ENCODE results near the gene BUD23. TPM values are rescaled to one million over a fixed set of nuclear protein-coding genes. Genes with fewer than 3 reads are reported as not detected.

The BUD23 gene
- total RNA-seq, 1 experiment from 2014 or later: 124 TPM

DNA sequence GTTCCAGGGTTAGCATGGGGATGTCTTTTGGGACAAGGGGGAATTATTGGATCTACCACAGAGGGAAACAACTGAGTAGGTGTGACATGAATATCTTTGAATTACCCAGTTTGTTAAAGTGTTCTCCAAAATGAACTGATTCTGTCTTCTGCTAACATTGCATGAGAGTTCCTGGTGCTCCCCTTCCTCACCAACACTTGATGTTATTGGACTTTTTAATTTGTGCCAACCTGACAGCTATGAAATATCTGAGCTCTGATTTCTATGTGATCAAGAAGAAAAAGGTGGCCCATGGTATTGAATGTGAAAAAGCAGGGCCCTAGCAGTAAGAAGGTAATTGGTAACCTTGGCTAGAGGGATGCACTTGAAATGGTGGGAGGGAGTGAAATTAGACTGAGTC is 20.4 kb upstream of the BUD23 start:
- H3K9me3 ChIP-seq (ENCODE audit: control insufficient read depth, insufficient read depth, low read depth, low read length): no peaks in the 10 kb centered on the region
- H3K27me3 ChIP-seq (ENCODE audit: control insufficient read depth, insufficient read depth, low read length): no peaks in the 10 kb centered on the region
- ATAC-seq (no peak), DNase-seq (ENCODE audit: low read depth, low spot score) (no peak)
- H3K4me1 ChIP-seq (ENCODE audit: control insufficient read depth, insufficient read depth, low read length): peaks cover 8% of the 10 kb centered on the region; the same call in 1 of the 2 replicates
- TF ChIP-seq TCF7L2 (IDR thresholded peaks at IDR 0.05; ENCODE audit: low read depth, low read length) (no peak), SIN3A (IDR thresholded peaks at IDR 0.05; ENCODE audit: borderline replicate concordance, insufficient read depth, low read depth, low read length) (no peak), POLR2AphosphoS5 (IDR thresholded peaks at IDR 0.05; ENCODE audit: low read depth, low read length) (no peak)
- TF ChIP-seq, protein P1, sequence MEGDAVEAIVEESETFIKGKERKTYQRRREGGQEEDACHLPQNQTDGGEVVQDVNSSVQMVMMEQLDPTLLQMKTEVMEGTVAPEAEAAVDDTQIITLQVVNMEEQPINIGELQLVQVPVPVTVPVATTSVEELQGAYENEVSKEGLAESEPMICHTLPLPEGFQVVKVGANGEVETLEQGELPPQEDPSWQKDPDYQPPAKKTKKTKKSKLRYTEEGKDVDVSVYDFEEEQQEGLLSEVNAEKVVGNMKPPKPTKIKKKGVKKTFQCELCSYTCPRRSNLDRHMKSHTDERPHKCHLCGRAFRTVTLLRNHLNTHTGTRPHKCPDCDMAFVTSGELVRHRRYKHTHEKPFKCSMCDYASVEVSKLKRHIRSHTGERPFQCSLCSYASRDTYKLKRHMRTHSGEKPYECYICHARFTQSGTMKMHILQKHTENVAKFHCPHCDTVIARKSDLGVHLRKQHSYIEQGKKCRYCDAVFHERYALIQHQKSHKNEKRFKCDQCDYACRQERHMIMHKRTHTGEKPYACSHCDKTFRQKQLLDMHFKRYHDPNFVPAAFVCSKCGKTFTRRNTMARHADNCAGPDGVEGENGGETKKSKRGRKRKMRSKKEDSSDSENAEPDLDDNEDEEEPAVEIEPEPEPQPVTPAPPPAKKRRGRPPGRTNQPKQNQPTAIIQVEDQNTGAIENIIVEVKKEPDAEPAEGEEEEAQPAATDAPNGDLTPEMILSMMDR (IDR thresholded peaks at IDR 0.05): no peak
- TF ChIP-seq, protein P2, sequence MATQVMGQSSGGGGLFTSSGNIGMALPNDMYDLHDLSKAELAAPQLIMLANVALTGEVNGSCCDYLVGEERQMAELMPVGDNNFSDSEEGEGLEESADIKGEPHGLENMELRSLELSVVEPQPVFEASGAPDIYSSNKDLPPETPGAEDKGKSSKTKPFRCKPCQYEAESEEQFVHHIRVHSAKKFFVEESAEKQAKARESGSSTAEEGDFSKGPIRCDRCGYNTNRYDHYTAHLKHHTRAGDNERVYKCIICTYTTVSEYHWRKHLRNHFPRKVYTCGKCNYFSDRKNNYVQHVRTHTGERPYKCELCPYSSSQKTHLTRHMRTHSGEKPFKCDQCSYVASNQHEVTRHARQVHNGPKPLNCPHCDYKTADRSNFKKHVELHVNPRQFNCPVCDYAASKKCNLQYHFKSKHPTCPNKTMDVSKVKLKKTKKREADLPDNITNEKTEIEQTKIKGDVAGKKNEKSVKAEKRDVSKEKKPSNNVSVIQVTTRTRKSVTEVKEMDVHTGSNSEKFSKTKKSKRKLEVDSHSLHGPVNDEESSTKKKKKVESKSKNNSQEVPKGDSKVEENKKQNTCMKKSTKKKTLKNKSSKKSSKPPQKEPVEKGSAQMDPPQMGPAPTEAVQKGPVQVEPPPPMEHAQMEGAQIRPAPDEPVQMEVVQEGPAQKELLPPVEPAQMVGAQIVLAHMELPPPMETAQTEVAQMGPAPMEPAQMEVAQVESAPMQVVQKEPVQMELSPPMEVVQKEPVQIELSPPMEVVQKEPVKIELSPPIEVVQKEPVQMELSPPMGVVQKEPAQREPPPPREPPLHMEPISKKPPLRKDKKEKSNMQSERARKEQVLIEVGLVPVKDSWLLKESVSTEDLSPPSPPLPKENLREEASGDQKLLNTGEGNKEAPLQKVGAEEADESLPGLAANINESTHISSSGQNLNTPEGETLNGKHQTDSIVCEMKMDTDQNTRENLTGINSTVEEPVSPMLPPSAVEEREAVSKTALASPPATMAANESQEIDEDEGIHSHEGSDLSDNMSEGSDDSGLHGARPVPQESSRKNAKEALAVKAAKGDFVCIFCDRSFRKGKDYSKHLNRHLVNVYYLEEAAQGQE (IDR thresholded peaks at IDR 0.05; ENCODE audit: insufficient read depth in 1 of 2, low read depth in 2 of 2, low read length in 1 of 2): no peak
- POLR2A ChIA-PET: no interaction called here
- CTCF ChIA-PET: interaction anchor here (0.7 kb wide), 1 partner anchor 75 kb away, joined by 4 read pairs; no protein-coding TSS in a partner anchor
- in situ Hi-C loops (cut with HindIII; ENCODE audit: low pct_unique_long_range_greater_than_20kb, low sequenced_read_pairs): no loop called here
- no TSS peak for BruUV-seq (replicated peaks)
- no peaks in the 10 kb centered on the region for H3K36me3 ChIP-seq (ENCODE audit: control insufficient read depth, insufficient read depth, low read length)
- no peak overlapping the region for H3K4me3 ChIP-seq (ENCODE audit: low read depth in 2 of 2, low read length in 2 of 2)
- intact Hi-C loops (cut with micrococcal nuclease; ENCODE audit: unreplicated experiment): no loop called here
- H3K27ac ChIP-seq (ENCODE audit: low read length): no peak overlapping the region

DNA sequence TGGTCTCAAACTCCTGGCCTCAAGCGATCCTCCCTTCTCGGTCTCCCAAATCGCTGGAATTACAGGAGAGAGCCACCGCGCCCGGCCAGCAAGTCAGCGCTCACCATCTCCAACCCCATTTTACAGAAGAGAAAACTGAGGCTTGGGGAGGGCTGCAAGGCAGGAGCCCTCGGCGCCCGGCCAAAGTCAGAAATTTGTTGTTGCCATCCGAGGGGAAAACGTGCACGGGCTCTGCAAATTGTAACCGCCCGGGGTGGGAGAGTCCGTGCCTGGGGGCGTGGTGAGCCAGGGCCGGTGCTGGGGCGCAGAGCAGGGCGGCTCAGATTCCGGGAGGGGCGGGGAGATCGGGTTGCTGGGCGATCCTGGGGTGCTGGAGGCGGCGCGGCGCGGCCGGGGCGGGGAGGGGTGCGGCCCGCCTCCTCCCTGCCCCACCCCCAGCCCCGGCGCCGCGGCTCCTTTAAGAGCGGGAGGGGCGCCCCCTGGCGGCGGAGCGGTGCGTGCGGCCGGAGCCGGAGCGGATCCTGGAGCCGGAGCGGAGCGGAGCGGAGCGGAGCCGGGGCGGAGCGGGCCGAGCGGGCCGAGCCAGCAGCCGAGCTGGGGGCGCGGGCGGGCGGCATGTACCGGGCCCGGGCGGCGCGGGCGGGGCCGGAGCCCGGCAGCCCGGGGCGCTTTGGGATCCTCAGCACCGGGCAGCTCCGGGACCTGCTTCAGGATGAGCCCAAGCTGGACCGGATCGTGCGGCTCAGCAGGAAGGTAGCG is 15.9 kb upstream of the BUD23 start, which contains the start of gene VPS37D:
Gene VPS37D (plus strand): TSS at position 488 of the 759 bp plus-strand sequence. CDS start 128 bp downstream, at position 616.
- CTCF ChIA-PET: interaction anchor here (0.7 kb wide), 2 partner anchors 21 to 55 kb away, joined by 3 read pairs; no protein-coding TSS in a partner anchor
- Histone ChIP-seq H3K9me3 (ENCODE audit: control insufficient read depth, insufficient read depth, low read depth, low read length) (no peaks in the 10 kb centered on the region), H3K36me3 (ENCODE audit: control insufficient read depth, insufficient read depth, low read length) (no peaks in the 10 kb centered on the region), H3K27ac (ENCODE audit: low read length) (peak within 1 kb of the TSS; percentile 58; the same call in 1 of the 2 replicates), H3K4me3 (ENCODE audit: low read depth in 2 of 2, low read length in 2 of 2) (peak within 1 kb of the TSS; percentile 45 to 73), H3K4me1 (ENCODE audit: control insufficient read depth, insufficient read depth, low read length) (peaks cover 8% of the 10 kb centered on the region), H3K27me3 (ENCODE audit: control insufficient read depth, insufficient read depth, low read length) (no peaks in the 10 kb centered on the region)
- ATAC-seq (peak; percentile 92), DNase-seq (ENCODE audit: low read depth, low spot score) (no peak)
- POLR2A ChIA-PET: no interaction called here
- BruUV-seq (replicated peaks): no TSS peak
- intact Hi-C loops (cut with micrococcal nuclease; ENCODE audit: unreplicated experiment) (loop anchor here (5.0 kb wide), 1 partner anchor 60 kb away; no protein-coding TSS in a partner anchor), in situ Hi-C loops (cut with HindIII; ENCODE audit: low pct_unique_long_range_greater_than_20kb, low sequenced_read_pairs) (no loop called here)
- TF ChIP-seq, protein P2 (IDR thresholded peaks at IDR 0.05; ENCODE audit: insufficient read depth in 1 of 2, low read depth in 2 of 2, low read length in 1 of 2): no peak
- TF ChIP-seq SIN3A (IDR thresholded peaks at IDR 0.05; ENCODE audit: borderline replicate concordance, insufficient read depth, low read depth, low read length): peak; percentile 71; the same call in 1 of the 2 replicates
- no peak; the same call in 1 of the 2 replicates for TF ChIP-seq POLR2AphosphoS5 (IDR thresholded peaks at IDR 0.05; ENCODE audit: low read depth, low read length)
- TF ChIP-seq, protein P1 (IDR thresholded peaks at IDR 0.05): peak; percentile 97
- no peak for TF ChIP-seq TCF7L2 (IDR thresholded peaks at IDR 0.05; ENCODE audit: low read depth, low read length)

Measured in Panc1 (cell line).